HG02884 (cell line): Measurements from ENCODE around the gene RTP3.

Experiments used
- ATAC-seq: cut with Tn5 transposase; IDR thresholded peaks from one replicate; pipeline ENCODE4 v1.9.1; 2021; ENCODE audit warnings: mild to moderate bottlenecking, moderate library complexity; ENCODE audit not compliant: unreplicated experiment

The RTP3 gene

DNA sequence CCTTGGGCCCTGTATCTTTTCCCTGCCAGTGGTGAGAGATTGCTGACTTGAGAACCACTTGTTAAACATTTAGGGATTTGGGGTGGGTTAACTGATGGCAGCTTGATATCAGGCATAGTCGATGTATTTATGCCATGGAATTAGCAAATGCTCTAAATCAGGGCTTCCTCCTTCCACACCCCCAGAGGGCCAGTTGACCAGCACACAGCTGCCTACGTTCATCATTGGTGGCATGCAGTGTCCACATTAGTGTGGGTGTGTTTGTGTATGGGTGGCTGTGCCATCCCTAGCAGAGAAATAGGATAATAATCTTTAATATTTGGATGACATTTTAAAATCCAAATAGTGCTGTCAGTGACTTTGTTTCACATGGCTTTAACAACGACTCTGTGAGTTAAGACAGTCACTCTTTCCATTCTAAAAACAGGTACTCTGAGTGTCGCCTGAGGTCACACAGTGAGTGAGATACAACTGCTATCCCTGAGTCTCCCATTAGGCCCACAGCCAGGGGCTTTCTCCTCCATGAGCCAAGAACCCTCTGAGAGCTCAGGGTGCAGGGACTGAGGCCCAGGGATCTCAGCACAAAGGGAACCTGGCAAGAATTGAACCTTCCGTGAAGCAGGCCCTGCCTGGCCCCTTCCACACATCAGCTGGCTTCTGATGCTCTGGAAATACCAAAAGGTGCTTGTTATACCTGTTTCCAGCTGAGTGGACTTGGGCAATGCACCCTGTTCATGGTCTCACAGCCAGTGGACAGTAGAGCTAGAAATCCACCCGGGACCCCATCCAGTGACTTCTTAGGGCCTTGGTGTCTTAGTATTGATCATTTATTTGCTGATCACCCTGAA, 28.8 kb upstream of the RTP3 start:
- no peak for ATAC-seq

DNA sequence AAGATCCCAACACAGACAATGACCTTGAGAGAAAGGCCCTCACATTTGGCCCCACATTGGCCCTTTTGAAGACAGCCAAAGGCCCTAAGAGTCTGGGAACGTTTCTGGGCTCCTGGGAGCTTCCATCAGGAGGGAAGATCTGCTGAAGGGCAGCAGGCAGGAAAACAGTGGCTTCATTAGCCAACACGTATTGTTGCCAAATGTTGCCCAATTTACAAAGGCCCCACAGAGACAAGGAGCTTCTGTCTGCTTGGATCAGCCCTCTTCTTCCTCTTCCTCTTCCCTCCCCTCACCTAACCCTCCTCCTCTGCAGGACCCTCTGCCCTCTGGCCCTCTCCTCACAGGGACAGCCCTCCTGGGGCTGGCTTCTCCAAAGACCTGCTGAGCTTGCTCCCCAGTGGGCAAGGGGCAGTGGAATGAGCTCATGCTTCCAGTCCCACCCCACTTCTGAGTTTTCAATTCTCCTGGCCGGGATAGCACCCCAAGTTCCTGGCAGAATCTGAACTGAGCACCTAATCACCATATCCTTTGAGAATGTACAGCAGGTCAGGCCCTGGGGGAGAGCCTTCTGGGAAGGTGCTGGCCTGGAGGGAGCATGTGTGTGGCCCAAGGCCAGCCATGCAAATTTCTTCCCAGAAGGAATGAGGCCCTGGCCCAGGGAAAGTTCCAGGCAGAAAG, 28.0 kb upstream of the RTP3 start:
- no peak for ATAC-seq

DNA sequence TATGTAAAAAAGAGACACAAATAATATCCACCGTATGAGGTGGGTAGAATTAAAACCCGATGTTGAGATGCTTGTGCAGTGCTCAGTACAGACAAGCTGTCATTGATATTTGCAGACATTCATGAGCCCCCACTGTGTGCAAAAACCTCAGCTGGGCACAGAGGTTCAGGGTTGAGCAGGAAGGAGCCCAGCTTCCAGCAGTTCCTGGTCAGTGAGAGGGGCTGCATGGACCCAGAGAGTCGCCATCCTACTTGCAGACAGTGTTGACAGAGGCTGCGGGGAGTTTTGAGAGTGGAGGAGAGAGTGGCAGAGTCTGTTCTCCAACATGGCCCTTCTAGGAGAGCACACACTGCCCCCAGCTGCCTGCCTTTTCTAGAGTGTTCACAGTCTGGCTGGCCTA, 26.9 kb upstream of the RTP3 start:
- ATAC-seq = no peak

DNA sequence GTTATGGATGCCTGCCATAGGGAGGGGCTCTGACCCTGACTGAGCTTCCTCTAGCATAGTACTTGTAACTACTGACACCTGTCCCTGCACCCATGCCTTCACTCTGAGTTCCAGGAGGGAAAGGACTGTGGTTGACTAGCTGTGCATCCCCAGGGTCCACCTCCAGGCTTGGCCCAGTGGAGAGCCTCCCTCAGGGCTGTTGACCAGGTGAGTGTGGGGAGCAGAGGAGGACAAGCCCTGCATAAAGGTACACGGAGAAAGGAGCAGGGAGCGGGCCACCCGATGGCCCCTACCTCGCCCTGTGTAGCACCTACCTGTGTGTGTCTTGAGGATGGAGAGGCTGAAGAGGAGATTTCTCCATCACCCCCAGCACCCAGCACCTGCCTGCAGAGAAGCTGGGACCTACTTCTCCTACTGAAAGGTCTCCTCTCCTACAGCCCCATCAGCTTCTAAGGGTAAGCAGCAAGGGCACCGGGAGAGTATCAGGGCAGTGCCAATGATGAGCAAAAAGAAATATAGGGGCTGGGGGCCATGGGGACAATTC, 26.3 kb upstream of the RTP3 start:
- ATAC-seq = no peak

DNA sequence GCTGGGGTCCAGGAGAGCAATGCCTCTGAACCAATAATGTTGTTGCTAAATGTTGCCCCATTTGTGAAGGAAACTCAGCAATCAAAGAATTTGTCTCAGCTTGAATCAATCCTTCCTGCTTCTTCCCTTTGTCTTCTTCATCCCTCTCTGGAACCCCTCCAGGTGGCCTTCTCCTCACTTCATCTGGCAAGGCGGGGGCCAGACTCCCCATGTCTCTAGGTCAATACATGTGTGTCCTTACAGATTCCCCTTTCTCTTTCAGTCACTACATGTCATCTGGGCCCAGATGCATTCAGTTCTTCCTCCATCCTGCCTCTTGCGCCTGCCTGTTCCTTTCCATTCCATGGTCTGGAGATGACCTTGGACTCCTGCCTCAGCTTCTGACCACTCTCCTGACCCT, 25.0 kb upstream of the RTP3 start:
- no peak for ATAC-seq

DNA sequence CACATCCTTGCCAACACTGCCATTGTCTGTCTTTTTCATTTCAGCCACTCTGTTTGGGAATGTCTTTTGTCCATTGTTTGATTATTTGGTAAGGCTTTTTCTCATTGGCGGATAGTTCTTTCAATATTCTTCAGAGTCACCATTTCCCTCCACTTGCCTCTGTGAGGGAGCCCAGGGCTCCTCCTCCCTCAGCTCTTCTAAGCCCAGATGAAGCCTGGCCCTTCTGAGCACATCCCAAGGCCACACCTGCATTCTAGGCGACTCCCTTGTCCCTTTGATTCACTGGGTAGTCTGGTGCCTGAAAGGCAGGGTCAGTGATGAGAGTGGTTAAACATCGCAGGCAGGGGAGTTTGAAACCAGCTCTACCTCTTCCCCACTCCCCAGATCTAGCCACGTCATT, 20.6 kb upstream of the RTP3 start:
- no peak for ATAC-seq

DNA sequence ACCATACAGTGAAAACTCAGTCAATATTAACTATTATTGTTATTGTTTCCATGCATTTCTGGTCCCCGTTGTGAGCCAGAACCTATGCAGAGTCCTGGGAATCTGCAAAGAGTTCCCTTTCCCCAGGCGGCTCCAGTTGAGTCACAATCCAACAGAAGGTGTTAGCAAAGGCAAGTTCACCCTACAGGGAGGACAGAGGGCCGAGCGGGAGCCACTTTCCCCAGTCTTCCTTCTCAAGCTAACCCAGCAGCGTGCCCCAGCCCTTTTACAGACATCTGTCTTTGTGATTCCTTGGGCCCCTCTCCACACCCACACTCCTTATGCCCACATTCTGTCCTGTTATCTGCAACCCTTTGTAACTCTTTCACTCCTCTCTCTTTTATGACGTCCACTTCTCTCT, 20.0 kb upstream of the RTP3 start:
- ATAC-seq = no peak

DNA sequence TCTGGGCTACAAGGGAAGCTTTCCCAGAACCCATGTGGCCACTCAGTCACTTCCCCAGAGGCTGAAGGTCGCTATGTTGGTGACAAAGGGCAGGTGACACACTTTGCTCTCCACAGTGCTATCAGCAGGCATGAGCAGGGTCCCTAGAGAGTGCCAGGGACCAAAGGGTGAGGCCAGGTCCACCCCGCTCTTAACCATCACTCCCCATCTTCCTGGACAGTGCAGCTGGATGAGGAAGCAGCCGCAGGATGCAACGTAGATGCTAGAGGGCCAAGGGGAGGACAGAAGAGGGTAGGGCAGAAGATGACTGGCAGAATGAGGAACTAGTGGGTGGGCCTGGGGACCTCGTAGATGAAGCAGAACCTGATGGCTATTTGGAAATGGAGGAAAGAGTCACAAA, 19.4 kb upstream of the RTP3 start:
- no peak for ATAC-seq

DNA sequence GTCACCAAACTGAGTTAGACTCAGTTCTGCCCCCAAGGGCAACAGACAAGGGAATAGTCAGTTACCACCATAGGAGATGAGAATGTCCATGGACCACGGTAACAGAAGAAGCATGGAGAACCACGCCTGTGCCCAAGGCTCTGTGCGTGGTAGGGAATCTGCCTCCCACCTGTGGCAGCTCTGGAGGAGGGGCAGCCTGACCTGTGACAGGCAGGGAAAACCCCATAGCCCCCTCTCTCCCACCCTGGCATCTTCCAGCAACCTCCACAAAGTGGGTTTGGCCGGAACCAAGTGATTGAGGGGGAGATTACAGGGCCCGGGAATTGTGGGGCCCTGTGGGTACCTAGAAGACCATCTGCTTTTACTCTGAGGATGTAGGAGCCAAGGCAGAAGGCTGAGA, 18.8 kb upstream of the RTP3 start:
- no peak for ATAC-seq

DNA sequence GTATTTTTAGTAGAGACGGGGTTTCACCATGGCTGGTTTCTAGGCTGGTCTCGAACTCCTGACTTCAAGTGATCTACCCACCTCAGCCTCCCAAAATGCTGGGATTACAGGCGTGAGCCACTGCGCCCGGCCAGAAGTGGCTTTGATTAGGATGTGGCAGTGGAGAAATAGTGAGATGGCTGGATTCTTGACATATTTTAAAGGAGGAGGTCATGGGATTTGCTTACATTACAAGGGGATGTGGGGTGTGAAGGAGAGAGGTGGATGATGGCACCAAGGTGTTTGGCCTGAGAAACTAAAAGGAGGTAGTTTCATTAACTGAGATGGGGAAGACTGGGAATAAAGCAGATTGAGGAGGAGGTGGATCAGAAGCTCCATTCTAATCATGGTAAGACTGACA, 18.1 kb upstream of the RTP3 start:
- ATAC-seq = no peak

DNA sequence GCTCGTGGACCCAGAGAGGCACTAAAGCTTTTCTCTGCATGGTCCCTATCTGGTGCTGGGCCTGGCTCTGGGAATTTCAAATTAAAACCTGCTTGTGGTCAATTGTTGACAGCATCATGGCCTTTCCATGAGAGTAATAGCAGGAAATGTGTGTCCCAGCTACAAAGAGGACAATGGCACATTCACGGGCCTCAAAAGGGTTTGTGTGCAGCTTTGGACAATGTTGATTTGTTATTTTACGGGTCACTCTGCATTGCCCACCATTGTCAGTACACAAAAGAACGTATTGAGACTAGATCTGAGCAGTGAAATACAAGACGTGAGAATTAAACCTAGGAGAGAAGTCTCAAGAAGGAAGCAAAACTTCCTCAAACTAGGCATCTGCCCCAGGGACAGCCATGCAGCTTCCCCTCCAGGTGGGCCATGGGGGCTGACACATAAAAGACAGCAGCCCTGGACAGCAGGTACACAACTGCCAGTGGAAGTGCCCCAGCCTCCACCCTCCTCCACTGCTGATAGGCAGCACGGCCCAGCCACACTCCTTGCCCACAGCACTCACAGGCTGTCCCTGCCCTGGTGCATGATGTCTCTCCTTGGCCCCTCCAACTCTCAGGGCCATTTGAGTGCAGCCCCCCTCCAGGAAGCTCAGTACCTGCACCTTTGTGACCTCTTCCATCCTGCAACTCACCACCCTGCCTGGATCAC, 17.1 kb upstream of the RTP3 start:
- no peak for ATAC-seq

DNA sequence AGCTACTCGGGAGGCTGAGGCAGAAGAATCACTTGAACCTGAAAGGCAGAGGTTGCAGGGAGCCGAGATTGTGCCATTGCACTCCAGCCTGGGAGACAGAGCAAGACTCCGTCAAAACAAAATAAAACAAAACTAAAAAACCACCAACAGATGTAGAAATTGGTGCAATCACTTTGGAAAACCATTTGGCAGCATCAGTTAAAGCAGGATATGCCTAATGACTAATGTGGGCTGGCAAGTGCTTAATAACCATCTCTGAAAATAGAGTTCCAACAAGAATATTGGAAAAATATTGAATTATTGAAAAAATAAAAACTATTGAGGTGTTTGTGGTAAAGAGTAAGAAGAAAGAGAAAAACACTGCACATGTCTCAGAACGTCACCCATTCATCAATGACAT, 16.1 kb upstream of the RTP3 start:
- ATAC-seq = no peak

DNA sequence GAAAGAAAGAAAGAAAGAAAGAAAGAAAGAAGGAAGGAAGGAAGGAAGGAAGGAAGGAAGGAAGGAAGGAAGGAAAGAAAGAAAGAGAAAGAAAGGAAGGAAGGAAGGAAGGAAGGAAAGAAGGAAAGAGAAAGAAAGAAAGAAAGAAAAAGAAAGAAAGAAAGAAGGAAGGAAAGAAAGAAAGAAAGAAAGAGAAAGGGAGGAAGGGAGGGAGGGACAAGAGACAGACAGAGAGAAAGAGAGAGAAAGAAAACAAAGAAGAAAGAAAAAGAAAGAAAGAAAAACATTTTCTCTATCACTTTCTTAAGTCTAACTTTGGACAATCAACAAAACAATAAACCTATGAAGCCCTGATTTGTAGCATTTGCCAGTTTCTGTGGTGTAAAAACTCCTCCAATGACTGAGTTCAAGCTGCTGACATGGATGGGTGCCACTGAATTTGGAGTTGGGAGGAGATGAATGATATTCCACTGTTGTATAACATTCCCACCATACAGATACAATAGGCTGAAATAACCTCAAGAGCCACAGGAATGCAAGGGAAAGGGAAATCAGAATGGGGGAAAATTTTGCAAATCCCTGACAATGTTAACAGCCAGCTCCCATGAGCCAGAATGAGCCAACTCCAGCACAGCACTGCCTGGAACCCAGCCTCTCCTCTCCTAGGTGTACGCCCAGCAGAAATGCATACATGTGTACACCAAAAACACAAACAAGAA, 15.0 kb upstream of the RTP3 start:
- no peak for ATAC-seq

DNA sequence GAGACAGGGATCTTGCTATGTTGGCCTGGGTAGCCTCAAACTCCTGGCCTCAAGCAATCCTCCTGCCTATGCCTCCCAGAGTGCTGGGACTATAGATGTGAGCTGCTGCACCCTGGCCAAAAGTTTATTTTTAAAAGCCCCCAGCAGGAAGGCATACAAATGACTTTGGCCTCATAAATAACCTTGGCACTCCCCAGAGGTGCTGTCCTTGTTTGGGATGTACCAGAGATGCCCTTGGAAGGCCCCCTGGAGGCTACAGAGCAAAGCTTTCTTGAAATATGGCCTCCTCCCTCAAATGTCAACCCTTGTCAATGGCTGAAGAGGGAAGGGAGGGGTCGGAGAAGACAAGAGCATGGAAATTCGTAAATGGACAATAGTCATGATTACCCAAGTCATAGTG, 14.0 kb upstream of the RTP3 start:
- no peak for ATAC-seq

DNA sequence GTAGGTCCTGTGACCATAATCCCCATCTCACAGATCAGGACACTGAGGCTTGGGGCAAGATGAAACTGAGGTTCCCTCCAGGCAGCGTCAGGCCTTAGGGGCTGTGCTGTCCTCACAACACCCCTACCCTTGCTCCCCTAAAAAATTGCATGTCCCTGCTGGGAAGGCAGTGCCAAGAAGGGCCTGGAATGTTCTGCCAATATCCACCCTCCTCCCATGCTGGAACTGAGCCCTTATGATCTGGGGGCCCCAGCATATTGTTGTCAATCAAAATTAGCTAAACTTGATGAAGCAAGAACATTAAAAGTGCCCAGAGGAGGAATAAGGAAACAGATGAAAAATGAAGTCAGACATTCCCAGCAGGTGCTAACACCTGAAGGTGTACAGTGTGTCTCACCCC, 13.4 kb upstream of the RTP3 start:
- ATAC-seq = no peak

DNA sequence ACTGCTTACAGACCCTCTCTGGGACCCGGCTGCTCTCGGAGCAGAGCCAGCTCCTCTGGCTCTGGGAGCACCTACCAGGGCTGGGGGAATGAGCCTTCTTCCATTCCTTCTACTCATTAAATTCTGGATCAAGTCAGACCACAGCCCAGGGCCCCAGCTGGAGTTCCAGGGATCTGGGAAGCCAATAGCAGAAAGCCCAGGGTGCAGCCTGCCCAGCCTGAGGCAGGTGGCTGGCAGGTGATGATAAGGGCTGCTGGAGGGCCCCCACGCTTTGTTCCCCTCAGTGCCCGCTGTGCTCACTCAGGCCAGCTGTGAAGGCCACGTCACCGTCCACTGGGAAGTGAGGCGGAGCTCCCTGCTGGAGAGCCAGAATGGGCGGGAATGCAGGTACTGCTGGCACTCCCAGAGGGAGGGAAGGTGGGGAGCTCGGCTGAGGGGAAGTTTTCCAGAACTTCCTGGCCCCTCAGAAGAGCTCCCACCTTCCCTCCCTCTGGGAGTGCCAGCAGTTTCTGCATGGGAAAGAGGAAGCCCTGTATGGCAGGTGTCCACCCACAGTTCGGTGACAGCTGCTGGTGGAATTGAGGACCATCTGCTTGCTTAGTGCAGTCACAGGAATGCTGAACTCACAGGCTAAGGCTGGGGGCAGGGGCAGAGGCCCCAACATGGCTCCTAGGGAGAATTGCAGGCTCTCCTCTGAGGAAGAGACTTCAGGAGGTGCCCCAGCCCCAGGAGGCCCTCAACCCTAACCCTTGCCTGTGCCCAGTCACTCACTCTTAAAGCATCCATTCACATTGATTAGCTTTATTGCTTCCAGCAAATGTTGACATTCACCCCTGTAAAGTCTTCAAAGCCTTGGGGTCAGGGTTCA, 12.6 kb upstream of the RTP3 start:
- ATAC-seq = no peak

DNA sequence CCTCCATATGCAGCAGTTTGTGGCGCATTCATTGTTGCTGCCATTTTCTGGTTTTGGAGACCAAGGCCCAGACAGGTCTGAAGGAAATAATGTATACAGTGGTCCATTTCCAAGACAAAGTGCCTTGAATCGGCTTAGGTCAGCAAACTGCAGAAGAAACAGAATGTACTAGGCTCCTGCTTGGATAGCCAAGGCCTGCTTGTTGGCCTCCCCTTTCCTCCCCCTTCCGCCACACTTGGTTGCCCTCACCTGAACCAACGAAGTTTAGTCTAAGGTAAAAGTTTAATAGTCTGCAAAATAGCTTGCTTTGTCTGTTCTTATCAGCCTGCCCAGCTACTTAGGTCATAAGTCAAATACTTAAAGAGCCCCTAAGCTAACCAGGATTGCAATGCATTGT, 12.0 kb upstream of the RTP3 start:
- ATAC-seq = no peak

DNA sequence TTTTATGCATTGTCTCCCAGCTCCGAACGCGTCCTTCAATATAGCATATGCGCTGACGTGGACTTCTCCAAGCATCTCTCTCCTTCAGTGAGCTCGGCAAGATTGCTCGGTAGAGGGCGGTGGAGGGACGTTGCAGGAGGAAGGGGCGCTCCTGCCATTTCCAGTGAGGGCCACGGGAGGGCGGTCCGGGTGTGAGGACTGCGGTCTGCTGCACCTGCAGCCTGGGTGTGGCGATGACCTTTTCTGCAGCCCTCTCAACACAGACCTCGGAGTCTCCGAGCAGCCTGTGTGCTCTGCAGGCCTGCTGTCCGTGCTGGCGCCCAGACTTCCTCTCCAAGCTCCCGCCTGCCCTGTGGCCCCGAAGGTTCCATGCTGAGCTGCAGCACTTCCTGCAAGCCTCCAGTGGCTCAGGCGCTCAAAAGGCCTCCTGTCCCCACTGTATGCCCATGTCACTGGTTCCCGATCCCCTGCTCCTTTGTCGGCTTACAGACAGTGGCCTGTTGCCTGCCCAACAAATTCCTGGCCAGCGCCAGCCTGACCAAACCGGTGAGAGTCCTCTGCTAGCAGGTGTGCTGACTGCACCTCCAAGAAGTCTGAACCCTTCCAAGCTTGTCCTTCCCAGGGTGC, 8.9 kb upstream of the RTP3 start:
- ATAC-seq = peak; percentile 92

DNA sequence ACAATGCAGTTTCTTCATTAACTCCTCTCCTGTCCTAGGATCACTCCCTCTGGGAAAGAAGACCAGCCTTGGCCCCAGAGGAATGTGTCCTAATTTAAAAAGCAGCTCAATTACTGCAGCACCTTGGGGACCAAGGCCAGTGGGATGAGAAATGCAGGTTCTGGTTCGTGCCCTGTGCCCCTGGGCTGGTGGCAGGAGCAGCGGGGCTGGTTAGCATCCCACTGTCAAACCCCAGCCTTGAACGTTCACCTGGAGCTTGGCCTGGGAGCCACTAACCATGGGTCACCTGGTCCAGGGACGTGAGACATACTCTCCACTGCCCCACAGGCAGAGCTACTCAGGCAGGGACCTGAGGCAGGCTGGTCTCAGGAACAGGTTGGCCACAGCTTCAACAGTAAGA, 8.4 kb upstream of the RTP3 start:
- no peak for ATAC-seq

DNA sequence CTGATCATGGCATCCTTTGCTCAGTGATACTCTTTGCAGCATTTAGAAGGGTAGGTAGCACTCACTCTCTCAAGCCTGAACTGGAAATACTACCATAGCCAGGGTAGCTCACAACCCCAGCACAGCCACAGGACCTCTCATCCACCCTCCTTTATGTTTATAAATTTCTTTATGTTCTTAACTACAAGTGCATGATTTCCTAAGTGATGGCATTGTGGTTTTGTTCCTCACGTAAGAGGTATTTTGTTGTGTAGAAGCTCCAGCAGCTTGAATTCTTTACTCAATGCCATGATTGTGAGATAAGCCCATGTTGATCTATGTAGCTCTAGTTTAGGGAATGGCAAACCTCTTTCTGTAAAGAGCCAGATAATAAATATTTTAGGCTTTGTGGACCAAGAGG, 7.9 kb upstream of the RTP3 start:
- ATAC-seq = no peak
